Natural killer cell (primary cell): ENCODE results near the gene ARHGAP6. TPM values are rescaled to one million over a fixed set of nuclear protein-coding genes. Genes with fewer than 3 reads are reported as not detected.

Experiments
- ATAC-seq, 3 donors: fragments of 150-1000 bp in 2 of 3; fragments of 200-7000 bp in 1 of 3; cut with Tn5 transposase; 1 replicate in 1 of 3; 2 replicates in 2 of 3; pipeline ENCODE4 v1.10.0; 2021; ENCODE audit warnings: mild to moderate bottlenecking in 2 of 3, moderate library complexity in 2 of 3
- DNase-seq, 2 donors: peaks; one replicate each; pipeline versions ENCODE4 v3.0.0 to v3.0.0-alpha.2; 2013 to 2021; ENCODE audit warnings: mixed read lengths in 1 of 2
- H3K27ac ChIP-seq: one replicate; pipeline ENCODE4 v1.5.1; 2013; ENCODE audit warnings: mild to moderate bottlenecking, low read length
- H3K27me3 ChIP-seq: one replicate; pipeline ENCODE4 v1.6.1; 2013; ENCODE audit warnings: low read length; ENCODE audit not compliant: control insufficient read depth, insufficient read depth
- H3K36me3 ChIP-seq: one replicate; pipeline ENCODE4 v1.6.1; 2013; ENCODE audit warnings: low read length; ENCODE audit not compliant: control insufficient read depth, insufficient read depth
- H3K4me1 ChIP-seq: one replicate; pipeline ENCODE4 v1.6.1; 2013; ENCODE audit warnings: low read length; ENCODE audit not compliant: control insufficient read depth, insufficient read depth
- H3K4me3 ChIP-seq: one replicate; pipeline ENCODE4 v1.5.1; 2013; ENCODE audit warnings: low read length
- H3K9me3 ChIP-seq: one replicate; pipeline ENCODE4 v1.6.1; 2013; ENCODE audit warnings: low read length; ENCODE audit not compliant: control insufficient read depth, insufficient read depth
- H3K27ac Mint-ChIP-seq, 2 donors: one replicate each; pipeline ENCODE4 v1.8.0; 2022; ENCODE audit warnings: mild to moderate bottlenecking in 2 of 2, mixed read lengths in 2 of 2, moderate library complexity in 1 of 2
- H3K27me3 Mint-ChIP-seq, 2 donors: one replicate each; pipeline ENCODE4 v1.8.0; 2022; ENCODE audit warnings: low read depth in 2 of 2, mixed read lengths in 2 of 2
- H3K36me3 Mint-ChIP-seq: one replicate; pipeline ENCODE4 v1.8.0; 2022; ENCODE audit warnings: mixed read lengths
- H3K4me1 Mint-ChIP-seq, 2 donors: one replicate each; pipeline ENCODE4 v1.8.0; 2022; ENCODE audit warnings: mixed read lengths in 2 of 2
- H3K4me3 Mint-ChIP-seq: one replicate; pipeline ENCODE4 v1.8.0; 2022; ENCODE audit warnings: mild to moderate bottlenecking, moderate library complexity, mixed read lengths
- H3K9me3 Mint-ChIP-seq, 2 donors: one replicate each; pipeline ENCODE4 v1.8.0; 2022; ENCODE audit warnings: mixed read lengths in 2 of 2
- WGBS: methylation state at CpG from one replicate; pipeline ENCODE4 v1.1.7; 2013; ENCODE audit warnings: missing lambda C conversion rate; ENCODE audit not compliant: insufficient coverage; 5-methylcytosine and 5-hydroxymethylcytosine counted together
- intact Hi-C: fragments of 100-400 bp; cut with micrococcal nuclease; formaldehyde crosslinking; loops from one replicate; pipeline ENCODE4 v1.14.2; 2022
- total RNA-seq, 4 donors: library from RNA; stranded (reverse); fragments of 120-200 nt in 1 of 4; gene quantifications; one replicate each; pipeline versions ENCODE4 v1.2.3 to v1.2.4, GENCODE V29; 2013 to 2022
- TF ChIP-seq, protein P1 (sequence below): fragments of 200-600 bp; IDR thresholded peaks from one replicate; pipeline ENCODE4 v1.8.0; 2022; ENCODE audit warnings: antibody characterized with exemption

The ARHGAP6 gene
- total RNA-seq, 3 donors from 2014 or later (not counting 1 experiment from before 2014, with no cell fraction given) = 0.32 to 1.9 (median 1.8) TPM

DNA sequence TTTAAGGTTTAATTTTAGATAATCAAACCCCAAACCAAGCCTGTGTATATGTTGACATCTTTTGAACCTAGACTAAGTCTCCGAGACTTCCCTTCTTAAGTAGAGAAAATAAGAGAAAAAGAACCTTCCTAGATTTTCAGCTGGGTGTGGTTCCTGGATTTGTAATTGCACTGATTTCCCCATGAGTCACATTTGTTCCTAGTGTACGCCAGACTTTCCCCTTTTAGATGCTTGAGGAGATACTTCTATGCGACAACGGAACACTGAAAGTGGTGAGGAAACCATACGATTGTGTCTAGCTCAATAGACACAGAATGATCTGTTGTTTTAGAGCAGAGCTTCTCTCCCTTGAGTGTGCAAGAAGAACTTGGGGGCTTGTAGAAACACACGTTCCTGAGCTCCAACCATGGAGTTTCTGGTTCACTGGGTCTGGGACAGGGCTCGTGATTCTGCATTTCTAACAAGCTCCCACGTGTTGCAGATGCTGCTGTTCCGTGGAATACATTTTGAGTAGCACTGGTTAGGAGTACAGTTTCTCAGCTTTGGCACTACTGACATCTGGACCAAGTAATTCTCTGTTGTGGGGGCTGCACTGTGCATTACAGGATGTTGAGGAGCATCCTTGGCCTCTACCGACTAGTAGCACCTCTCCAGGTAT is 285.4 kb downstream of the ARHGAP6 start:
- H3K9me3 Mint-ChIP-seq = no peaks in the 10 kb centered on the region
- no peak for DNase-seq
- H3K4me1 Mint-ChIP-seq = no peaks in the 10 kb centered on the region
- Histone ChIP-seq H3K36me3 (no peaks in the 10 kb centered on the region), H3K9me3 (no peaks in the 10 kb centered on the region), H3K27me3 (no peaks in the 10 kb centered on the region), H3K4me3 (no peak overlapping the region), H3K4me1 (no peaks in the 10 kb centered on the region), H3K27ac (no peak overlapping the region)
- H3K36me3 Mint-ChIP-seq = no peaks in the 10 kb centered on the region
- ATAC-seq = no peak
- intact Hi-C loops = loop anchor here (5.0 kb wide), 1 partner anchor 392 kb away; no protein-coding TSS in a partner anchor
- no peaks in the 10 kb centered on the region for H3K27me3 Mint-ChIP-seq
- no peak overlapping the region for H3K27ac Mint-ChIP-seq
- no peak overlapping the region for H3K4me3 Mint-ChIP-seq
- 89% methylated on average over 9 of the region's 10 CpGs for WGBS
- TF ChIP-seq, protein P1, sequence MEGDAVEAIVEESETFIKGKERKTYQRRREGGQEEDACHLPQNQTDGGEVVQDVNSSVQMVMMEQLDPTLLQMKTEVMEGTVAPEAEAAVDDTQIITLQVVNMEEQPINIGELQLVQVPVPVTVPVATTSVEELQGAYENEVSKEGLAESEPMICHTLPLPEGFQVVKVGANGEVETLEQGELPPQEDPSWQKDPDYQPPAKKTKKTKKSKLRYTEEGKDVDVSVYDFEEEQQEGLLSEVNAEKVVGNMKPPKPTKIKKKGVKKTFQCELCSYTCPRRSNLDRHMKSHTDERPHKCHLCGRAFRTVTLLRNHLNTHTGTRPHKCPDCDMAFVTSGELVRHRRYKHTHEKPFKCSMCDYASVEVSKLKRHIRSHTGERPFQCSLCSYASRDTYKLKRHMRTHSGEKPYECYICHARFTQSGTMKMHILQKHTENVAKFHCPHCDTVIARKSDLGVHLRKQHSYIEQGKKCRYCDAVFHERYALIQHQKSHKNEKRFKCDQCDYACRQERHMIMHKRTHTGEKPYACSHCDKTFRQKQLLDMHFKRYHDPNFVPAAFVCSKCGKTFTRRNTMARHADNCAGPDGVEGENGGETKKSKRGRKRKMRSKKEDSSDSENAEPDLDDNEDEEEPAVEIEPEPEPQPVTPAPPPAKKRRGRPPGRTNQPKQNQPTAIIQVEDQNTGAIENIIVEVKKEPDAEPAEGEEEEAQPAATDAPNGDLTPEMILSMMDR = no peak

DNA sequence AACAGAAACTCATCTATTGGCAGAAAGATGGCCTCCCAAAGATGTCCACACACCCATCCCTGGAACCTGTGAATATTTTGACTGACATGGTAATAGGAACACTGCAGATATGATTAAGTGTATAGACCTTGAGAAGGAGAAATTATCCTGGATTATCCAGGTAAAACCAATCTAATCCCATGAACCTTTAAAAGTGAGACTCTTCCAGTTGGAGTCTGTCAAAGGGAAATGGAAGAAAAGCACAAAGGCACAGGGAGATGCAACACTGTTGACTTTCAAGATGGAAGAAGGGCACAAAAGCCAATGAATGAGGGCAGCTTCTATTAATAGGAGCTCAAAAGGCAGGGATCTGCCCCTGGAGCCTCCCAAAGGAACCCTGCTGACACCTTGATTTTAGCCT is 289.6 kb downstream of the ARHGAP6 start:
- H3K9me3 Mint-ChIP-seq = no peaks in the 10 kb centered on the region
- intact Hi-C loops = no loop called here
- H3K4me3 Mint-ChIP-seq = no peak overlapping the region
- H3K4me1 ChIP-seq = no peaks in the 10 kb centered on the region
- H3K27me3 Mint-ChIP-seq = no peaks in the 10 kb centered on the region
- H3K36me3 ChIP-seq = no peaks in the 10 kb centered on the region
- TF ChIP-seq, protein P1 = no peak
- H3K27ac Mint-ChIP-seq = no peak overlapping the region
- H3K27ac ChIP-seq = no peak overlapping the region
- H3K4me3 ChIP-seq = no peak overlapping the region
- H3K4me1 Mint-ChIP-seq = no peaks in the 10 kb centered on the region
- DNase-seq (no peak), ATAC-seq (no peak)
- H3K36me3 Mint-ChIP-seq = no peaks in the 10 kb centered on the region
- H3K9me3 ChIP-seq = no peaks in the 10 kb centered on the region
- H3K27me3 ChIP-seq = no peaks in the 10 kb centered on the region

GRCh38 chrX:11375614-11376119 is 290.1 kb downstream of the ARHGAP6 start:
- H3K9me3 ChIP-seq = no peaks in the 10 kb centered on the region
- 50% methylated on average over 1 of the region's 1 CpG for WGBS
- no peaks in the 10 kb centered on the region for H3K27me3 Mint-ChIP-seq
- no peak overlapping the region for H3K4me3 Mint-ChIP-seq
- H3K36me3 Mint-ChIP-seq = no peaks in the 10 kb centered on the region
- no peak for DNase-seq
- no peak for ATAC-seq
- H3K36me3 ChIP-seq = no peaks in the 10 kb centered on the region
- H3K4me3 ChIP-seq = no peak overlapping the region
- no peak overlapping the region for H3K27ac ChIP-seq
- no peak overlapping the region for H3K27ac Mint-ChIP-seq
- TF ChIP-seq, protein P1 = no peak
- no peaks in the 10 kb centered on the region for H3K4me1 ChIP-seq
- H3K9me3 Mint-ChIP-seq = no peaks in the 10 kb centered on the region
- intact Hi-C loops = no loop called here
- H3K4me1 Mint-ChIP-seq = no peaks in the 10 kb centered on the region
- no peaks in the 10 kb centered on the region for H3K27me3 ChIP-seq

DNA sequence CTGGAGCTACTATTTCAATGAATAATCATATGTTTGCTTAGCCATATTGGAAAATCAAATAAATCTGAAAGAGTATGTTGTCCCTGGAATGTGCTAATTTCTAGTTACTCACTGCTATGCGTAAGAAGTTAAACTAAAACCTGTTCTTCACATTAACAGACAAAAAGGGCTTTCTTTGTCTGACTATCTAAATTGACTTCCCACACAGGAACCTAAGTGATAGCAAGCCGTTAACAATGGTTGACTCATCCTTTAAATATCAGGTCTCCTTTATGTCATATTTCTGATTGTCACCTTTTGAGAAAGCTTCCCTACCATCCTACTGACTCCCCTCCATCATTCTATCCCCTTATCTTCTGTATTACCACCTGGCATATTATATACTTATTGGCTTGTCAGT is 291.1 kb downstream of the ARHGAP6 start:
- H3K36me3 ChIP-seq = no peaks in the 10 kb centered on the region
- Mint-ChIP-seq H3K27me3 (no peaks in the 10 kb centered on the region), H3K27ac (no peak overlapping the region), H3K4me1 (no peaks in the 10 kb centered on the region), H3K9me3 (no peaks in the 10 kb centered on the region), H3K36me3 (no peaks in the 10 kb centered on the region), H3K4me3 (no peak overlapping the region)
- H3K4me1 ChIP-seq = no peaks in the 10 kb centered on the region
- H3K27me3 ChIP-seq = no peaks in the 10 kb centered on the region
- no peak overlapping the region for H3K4me3 ChIP-seq
- TF ChIP-seq, protein P1 = no peak
- DNase-seq = no peak
- H3K9me3 ChIP-seq = no peaks in the 10 kb centered on the region
- 80% methylated on average over 2 of the region's 2 CpGs for WGBS
- no peak for ATAC-seq
- intact Hi-C loops = no loop called here
- no peak overlapping the region for H3K27ac ChIP-seq
